ENCODE measurements around the gene IFIT2. TPM values are rescaled to one million over a fixed set of nuclear protein-coding genes. Genes with fewer than 3 reads are reported as not detected.
A peak's percentile ranks its signal among the peaks of the same experiment; 100 is the strongest.
"Not testable (repeated sequence)": the region's sequence is repeated elsewhere in the genome, so short reads cannot be mapped to it uniquely, and the experiment has no call there.

IFIT2 gene
- total RNA-seq, 4 donors from 2014 or later = 3.3 to 10.9 (median 4.7) TPM

DNA sequence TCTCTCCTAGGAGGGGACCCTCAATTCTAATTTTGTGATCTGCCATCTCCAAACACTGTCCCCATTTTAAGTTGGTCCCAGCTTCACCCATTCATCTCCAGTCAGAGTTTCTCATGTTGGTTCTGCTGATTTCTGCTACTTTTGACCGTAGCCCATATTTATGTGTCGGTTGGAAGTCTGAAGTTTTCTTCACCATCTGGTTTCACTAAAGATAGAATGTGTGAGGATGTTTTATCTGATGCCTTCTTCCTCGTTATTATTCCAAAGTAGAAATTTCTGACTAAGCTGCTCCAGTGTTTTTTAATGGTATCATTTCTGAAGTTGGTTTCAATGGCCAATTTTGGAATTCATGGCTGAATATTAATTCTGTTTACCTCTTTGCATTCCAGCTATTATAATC, 21.3 kb upstream of the IFIT2 start:
- DNase-seq = no peak
- Histone ChIP-seq H3K27me3 (no peaks in the 10 kb centered on the region), H3K4me1 (peaks cover 0 to 5% (median 0%) of the 10 kb centered on the region in 4 donors), H3K4me3 (no peak overlapping the region), H3K27ac (no peak overlapping the region), H3K9me3 (no peaks in the 10 kb centered on the region), H3K36me3 (no peaks in the 10 kb centered on the region)
- TF ChIP-seq POLR2A (IDR thresholded peaks at IDR 0.05) = no peak
- TF ChIP-seq, protein P1, sequence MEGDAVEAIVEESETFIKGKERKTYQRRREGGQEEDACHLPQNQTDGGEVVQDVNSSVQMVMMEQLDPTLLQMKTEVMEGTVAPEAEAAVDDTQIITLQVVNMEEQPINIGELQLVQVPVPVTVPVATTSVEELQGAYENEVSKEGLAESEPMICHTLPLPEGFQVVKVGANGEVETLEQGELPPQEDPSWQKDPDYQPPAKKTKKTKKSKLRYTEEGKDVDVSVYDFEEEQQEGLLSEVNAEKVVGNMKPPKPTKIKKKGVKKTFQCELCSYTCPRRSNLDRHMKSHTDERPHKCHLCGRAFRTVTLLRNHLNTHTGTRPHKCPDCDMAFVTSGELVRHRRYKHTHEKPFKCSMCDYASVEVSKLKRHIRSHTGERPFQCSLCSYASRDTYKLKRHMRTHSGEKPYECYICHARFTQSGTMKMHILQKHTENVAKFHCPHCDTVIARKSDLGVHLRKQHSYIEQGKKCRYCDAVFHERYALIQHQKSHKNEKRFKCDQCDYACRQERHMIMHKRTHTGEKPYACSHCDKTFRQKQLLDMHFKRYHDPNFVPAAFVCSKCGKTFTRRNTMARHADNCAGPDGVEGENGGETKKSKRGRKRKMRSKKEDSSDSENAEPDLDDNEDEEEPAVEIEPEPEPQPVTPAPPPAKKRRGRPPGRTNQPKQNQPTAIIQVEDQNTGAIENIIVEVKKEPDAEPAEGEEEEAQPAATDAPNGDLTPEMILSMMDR (IDR thresholded peaks at IDR 0.05) = no peak

DNA sequence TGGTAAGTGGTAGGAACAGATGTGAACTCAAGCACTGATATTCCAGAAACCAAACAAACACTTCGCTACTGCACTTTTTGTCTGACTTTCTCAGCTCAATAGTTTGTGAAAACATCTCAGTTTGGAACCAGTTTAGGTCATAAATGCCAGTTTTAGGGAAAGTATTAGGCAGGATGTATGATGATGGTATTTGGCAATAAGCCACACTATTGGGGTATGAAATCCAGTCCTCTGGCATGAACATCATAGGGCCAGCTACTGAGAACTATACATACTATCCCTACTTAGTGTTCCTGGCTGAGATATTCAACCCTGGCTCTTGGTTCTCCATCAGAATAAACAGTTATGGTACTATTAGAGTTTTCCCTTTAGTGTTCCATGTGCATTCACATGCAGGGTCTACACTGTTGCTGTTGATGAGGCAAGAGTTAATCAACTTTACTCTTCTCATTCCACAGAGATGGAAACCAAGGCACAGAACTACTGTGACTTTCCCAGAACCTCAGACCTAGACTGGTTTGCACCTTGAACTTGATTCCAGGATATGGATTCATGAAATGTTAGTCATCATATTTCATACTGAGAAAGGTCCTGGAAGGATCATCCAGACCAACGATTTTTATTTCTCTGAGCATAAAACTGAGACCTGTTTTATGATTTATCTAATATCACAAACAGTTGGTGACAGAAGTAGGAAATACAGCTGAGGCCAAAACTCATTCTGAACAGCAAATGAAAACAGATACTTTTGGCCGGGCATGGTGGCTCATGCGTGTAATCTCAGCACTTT, 20.0 kb upstream of the IFIT2 start:
- H3K4me3 ChIP-seq = no peak overlapping the region
- no peaks in the 10 kb centered on the region for H3K36me3 ChIP-seq
- H3K27me3 ChIP-seq = no peaks in the 10 kb centered on the region
- H3K4me1 ChIP-seq = peaks cover 0 to 5% (median 0%) of the 10 kb centered on the region in 4 donors
- TF ChIP-seq, protein P1 (IDR thresholded peaks at IDR 0.05) = no peak
- TF ChIP-seq POLR2A (IDR thresholded peaks at IDR 0.05) = no peak
- DNase-seq = no peak
- H3K27ac ChIP-seq = no peak overlapping the region
- H3K9me3 ChIP-seq = no peaks in the 10 kb centered on the region

DNA sequence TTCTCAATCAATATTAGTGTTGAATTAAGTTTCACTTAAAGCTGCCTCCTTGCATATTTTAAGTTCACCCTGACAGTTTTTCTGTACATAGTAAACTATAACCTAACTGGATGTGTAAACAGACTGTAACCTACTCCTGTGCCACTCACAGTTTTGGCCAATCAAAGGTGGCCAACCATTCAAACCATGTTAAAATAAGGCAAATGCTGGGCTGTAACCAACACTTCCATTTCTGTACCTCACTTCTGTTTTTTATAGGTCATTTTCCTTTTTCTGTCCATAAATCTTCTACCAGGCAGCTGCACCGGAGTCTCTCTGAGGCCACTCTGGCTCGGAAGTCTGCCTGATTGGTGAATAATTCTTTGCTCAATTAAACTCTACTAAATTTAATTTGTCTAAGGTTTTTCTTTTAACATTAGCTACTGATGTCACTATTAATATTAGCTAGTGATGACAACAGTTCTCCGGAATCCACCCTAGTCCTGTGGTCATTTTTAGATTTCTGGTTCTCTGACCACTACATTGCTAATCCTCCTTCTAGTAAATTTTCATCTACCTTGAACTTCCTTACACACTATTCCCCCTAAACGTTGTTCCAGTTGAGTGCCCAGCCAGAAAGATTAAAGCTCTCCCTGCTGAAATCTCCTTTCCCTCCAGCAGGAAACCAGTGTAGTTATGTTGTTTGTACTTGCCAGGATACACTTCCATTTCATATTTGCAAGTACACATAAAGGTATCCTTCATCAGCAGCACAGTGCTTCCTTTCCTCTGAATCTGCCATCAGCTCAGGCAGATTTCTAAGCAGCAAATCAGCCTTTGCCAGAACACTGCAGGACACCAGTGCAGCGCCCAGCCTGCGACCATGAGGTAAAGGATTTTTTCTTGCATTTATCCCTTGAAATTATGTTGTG, 18.6 kb upstream of the IFIT2 start:
- Histone ChIP-seq H3K27me3 (no peaks in the 10 kb centered on the region), H3K9me3 (no peaks in the 10 kb centered on the region), H3K4me1 (peaks cover 0 to 5% (median 0%) of the 10 kb centered on the region in 4 donors), H3K27ac (peak overlapping the region; percentile 1 to 76 (median 39)), H3K4me3 (no peak overlapping the region), H3K36me3 (no peaks in the 10 kb centered on the region)
- TF ChIP-seq POLR2A (IDR thresholded peaks at IDR 0.05) = no peak
- TF ChIP-seq, protein P1 (IDR thresholded peaks at IDR 0.05) = no peak
- no peak for DNase-seq

DNA sequence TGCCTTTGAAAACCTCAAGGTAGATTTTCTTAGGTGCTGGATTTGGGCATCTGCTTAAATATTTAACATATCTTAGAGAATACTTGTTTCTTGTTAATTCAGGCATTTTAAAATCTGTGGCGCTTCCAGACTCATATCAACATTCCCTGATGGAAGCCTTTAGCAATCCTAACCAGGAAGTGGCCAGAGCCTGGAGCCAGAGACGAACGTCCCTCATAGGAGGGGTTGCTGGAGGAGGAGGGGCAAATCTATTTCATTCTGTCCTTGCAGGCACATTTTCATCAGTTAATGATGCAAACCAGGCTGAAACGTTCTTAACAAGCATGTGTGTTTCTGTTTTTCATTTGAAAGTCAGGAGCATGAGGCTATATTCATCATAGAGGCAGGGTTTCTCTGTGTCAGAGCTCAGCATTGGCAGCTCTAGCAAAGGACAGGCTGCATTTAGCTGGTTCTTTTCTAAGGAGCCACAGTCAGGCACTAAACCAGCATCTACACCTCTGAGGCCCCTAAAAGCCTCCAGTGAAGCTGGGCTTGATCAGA, 17.8 kb upstream of the IFIT2 start:
- DNase-seq = peak in 1 of 3 donors; percentile 58

DNA sequence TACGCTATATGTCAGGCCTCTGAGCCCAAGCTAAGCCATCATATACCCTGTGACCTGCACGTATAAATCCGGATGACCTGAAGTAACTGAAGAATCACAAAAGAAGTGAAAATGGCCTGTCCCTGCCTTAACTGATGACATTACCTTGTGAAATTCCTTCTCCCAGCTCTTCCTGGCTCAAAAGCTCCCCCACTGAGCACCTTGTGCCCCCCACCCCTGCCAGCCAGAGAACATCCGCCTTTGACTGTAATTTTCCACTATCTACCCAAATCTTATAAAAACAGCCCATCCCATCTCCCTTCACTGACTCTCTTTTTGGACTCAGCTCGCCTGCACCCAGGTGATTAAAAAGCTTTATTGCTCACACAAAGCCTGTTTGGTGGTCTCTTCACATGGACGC, 17.1 kb upstream of the IFIT2 start:
- not testable (repeated sequence) for DNase-seq

More for the DNA sequence above, 17.8 kb upstream of the IFIT2 start:
- TF ChIP-seq, protein P1 (IDR thresholded peaks at IDR 0.05) = no peak
- TF ChIP-seq POLR2A (IDR thresholded peaks at IDR 0.05) = no peak
- Histone ChIP-seq H3K9me3 (no peaks in the 10 kb centered on the region), H3K4me3 (no peak overlapping the region), H3K27ac (peak overlapping the region; percentile 1 to 76 (median 39)), H3K36me3 (no peaks in the 10 kb centered on the region), H3K27me3 (no peaks in the 10 kb centered on the region), H3K4me1 (peaks cover 0 to 5% (median 0%) of the 10 kb centered on the region in 4 donors)

DNA sequence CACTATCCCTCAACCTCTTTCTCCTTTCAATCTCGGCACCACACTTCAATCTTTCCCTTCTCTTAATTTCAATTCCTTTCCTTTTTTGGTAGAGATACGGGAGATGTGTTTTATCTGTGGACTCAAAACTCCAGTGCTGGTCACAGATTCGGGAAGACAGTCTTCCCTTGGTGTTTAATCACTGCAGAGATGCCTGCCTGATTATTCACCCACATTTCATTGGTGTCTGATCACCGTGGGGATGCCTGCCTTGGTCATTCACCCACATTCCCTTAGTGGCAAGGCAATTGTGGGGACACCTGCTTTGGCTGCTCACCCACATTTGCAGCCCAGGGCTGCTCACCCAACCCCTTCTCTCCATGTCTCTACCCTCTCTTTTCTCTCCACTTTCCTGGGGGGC, 16.5 kb upstream of the IFIT2 start:
- not testable (repeated sequence) for H3K9me3 ChIP-seq, H3K36me3 ChIP-seq, H3K27me3 ChIP-seq, H3K4me1 ChIP-seq, DNase-seq, H3K4me3 ChIP-seq
- H3K27ac ChIP-seq = peak overlapping the region in 1 of 4 donors; percentile 76

More for the DNA sequence above, 17.1 kb upstream of the IFIT2 start:
- H3K36me3 ChIP-seq, H3K27me3 ChIP-seq, H3K9me3 ChIP-seq, H3K4me3 ChIP-seq, H3K4me1 ChIP-seq: not testable (repeated sequence)
- H3K27ac ChIP-seq = peak overlapping the region in 3 of 4 donors; percentile 2 to 76 (median 9)
